Gastrocnemius medialis (tissue), 4 donors: Measurements from ENCODE around the gene DCLRE1C. TPM values are rescaled to one million over a fixed set of nuclear protein-coding genes. Genes with fewer than 3 reads are reported as not detected.

ENCODE experiments used
- ATAC-seq, 2 donors: fragments of 150-250 bp; one replicate each; pipeline ENCODE4 v1.9.1; 2016
- DNase-seq, 2 donors: peaks; one replicate each; pipeline ENCODE4 v3.0.0-alpha.2; 2019
- H3K27ac ChIP-seq, 4 donors: fragments of 200-600 bp; sonication (generic); 1 replicate in 1 of 4; 2 replicates in 3 of 4; pipeline ENCODE4 v1.5.1; 2016 to 2018; ENCODE audit warnings: mild to moderate bottlenecking in 2 of 4, moderate library complexity in 1 of 4
- H3K27me3 ChIP-seq, 3 donors: fragments of 200-600 bp; sonication (generic) in 2 of 3; 1 replicate in 1 of 3; 2 replicates in 2 of 3; pipeline versions ENCODE4 v1.5.1 to v1.6.0; 2016 to 2019; ENCODE audit warnings: mild to moderate bottlenecking in 1 of 3, moderate library complexity in 1 of 3
- H3K36me3 ChIP-seq, 2 donors: fragments of 200-600 bp; sonication (generic) in 1 of 2; one replicate each; pipeline ENCODE4 v1.5.1; 2017 to 2018
- H3K4me1 ChIP-seq, 2 donors: fragments of 200-600 bp; sonication (generic) in 1 of 2; one replicate each; pipeline ENCODE4 v1.5.1; 2016 to 2017; ENCODE audit warnings: mild to moderate bottlenecking in 2 of 2
- H3K4me3 ChIP-seq, 4 donors: fragments of 200-600 bp; sonication (generic) in 3 of 4; 1 replicate in 1 of 4; 2 replicates in 3 of 4; pipeline ENCODE4 v1.5.1; 2016 to 2019; ENCODE audit warnings: mild to moderate bottlenecking in 2 of 4
- H3K9me3 ChIP-seq, 3 donors: fragments of 200-600 bp; sonication (generic) in 2 of 3; 1 replicate in 1 of 3; 2 replicates in 2 of 3; pipeline ENCODE4 v1.5.1; 2016 to 2019
- POLR2A ChIP-seq, 2 donors: fragments of 450-650 bp; IDR thresholded peaks; one replicate each; pipeline ENCODE4 v1.6.1; 2017; ENCODE audit warnings: antibody characterized with exemption in 2 of 2, mild to moderate bottlenecking in 2 of 2, moderate library complexity in 2 of 2
- in situ Hi-C, 4 donors: fragments of 200-750 bp; cut with MboI; loops; one replicate each; pipeline versions ENCODE4 v1.15.0 to v1.8.0; 2017; ENCODE audit warnings: low sequenced_read_pairs in 4 of 4
- intact Hi-C: fragments of 100-400 bp; cut with DNase I; formaldehyde crosslinking; loops from one replicate; pipeline ENCODE4 v1.15.1; 2023; ENCODE audit warnings: low total_unique reads
- total RNA-seq, 4 donors: library from RNA; depleted of rRNA; stranded (reverse); fragments of >200 nt; gene quantifications; one replicate each; pipeline versions ENCODE4 v1.1.0 to v1.2.3, GENCODE V29; 2016
- TF ChIP-seq, protein P1 (sequence below), 5 experiments: fragments of 450-650 bp in 3 of 5; fragments of 200-600 bp in 2 of 5; sonication (generic) in 2 of 5; IDR thresholded peaks in 4 of 5; conservative IDR thresholded peaks in 1 of 5; 1 replicate in 4 of 5; 2 replicates in 1 of 5; pipeline ENCODE4 v1.5.1; 2016 to 2019; ENCODE audit warnings: antibody characterized with exemption in 5 of 5, mild to moderate bottlenecking in 3 of 5, moderate library complexity in 3 of 5

DCLRE1C gene
- total RNA-seq, 4 donors from 2014 or later: 3.0 to 3.6 (median 3.3) TPM

DNA sequence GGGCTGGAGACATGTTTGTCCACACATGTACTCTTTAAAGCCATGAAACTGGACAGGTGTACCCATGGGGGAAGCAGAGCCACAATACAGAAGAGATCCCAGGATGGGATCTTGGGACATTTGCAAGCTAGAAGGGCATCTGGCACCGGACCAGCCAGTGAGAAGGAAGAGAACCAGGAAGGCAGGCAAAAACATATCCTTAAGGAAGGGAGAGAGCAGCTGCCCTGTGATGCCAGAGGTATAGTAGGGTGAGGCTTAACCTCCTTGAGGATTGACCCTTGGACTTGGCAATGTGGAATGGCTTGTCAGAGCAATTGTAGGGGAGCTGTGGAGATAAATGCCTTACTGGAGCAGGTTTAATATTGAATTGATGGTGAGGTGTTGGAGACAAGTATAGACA lies 93.1 kb downstream of the DCLRE1C start:
- TF ChIP-seq, protein P1, sequence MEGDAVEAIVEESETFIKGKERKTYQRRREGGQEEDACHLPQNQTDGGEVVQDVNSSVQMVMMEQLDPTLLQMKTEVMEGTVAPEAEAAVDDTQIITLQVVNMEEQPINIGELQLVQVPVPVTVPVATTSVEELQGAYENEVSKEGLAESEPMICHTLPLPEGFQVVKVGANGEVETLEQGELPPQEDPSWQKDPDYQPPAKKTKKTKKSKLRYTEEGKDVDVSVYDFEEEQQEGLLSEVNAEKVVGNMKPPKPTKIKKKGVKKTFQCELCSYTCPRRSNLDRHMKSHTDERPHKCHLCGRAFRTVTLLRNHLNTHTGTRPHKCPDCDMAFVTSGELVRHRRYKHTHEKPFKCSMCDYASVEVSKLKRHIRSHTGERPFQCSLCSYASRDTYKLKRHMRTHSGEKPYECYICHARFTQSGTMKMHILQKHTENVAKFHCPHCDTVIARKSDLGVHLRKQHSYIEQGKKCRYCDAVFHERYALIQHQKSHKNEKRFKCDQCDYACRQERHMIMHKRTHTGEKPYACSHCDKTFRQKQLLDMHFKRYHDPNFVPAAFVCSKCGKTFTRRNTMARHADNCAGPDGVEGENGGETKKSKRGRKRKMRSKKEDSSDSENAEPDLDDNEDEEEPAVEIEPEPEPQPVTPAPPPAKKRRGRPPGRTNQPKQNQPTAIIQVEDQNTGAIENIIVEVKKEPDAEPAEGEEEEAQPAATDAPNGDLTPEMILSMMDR (IDR thresholded peaks at IDR 0.05 in 4 of 5, conservative IDR thresholded peaks at IDR 0.05 in 1 of 5): no peak
- no peak for TF ChIP-seq POLR2A (IDR thresholded peaks at IDR 0.05)
- intact Hi-C loops: no loop called here

DNA sequence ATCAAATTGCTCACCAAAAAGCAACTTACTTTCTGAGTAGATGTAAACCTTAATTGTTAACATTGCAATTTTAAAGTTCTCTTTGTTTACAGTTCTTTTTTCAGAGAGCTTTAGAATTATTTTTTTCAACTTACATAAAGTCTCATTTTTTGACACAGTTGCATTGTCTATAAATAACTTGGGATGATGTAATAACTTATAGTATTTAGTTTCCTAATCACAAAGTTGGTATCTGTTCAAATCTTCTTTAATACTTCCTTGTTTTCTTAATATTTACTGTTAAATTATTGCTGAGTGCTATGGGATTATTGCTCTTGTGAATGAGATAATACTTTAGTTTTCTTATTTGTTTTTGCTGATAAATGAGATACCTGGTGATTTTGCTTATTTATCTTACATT lies 94.1 kb downstream of the DCLRE1C start:
- in situ Hi-C loops: no loop called here
- Histone ChIP-seq H3K27ac (no peak overlapping the region), H3K36me3 (peaks cover 3 to 15% of the 10 kb centered on the region in 2 donors), H3K4me3 (no peak overlapping the region), H3K9me3 (no peaks in the 10 kb centered on the region), H3K27me3 (no peaks in the 10 kb centered on the region), H3K4me1 (peaks cover 0 to 7% of the 10 kb centered on the region in 2 donors)
- intact Hi-C loops: no loop called here
- no peak for DNase-seq
- no peak for TF ChIP-seq POLR2A (IDR thresholded peaks at IDR 0.05)
- TF ChIP-seq, protein P1 (IDR thresholded peaks at IDR 0.05 in 4 of 5, conservative IDR thresholded peaks at IDR 0.05 in 1 of 5): no peak
- ATAC-seq: no peak

More for the DNA sequence above, 93.1 kb downstream of the DCLRE1C start:
- peaks cover 0 to 7% of the 10 kb centered on the region in 2 donors for H3K4me1 ChIP-seq
- in situ Hi-C loops: no loop called here
- DNase-seq (no peak), ATAC-seq (no peak)
- H3K27me3 ChIP-seq: no peaks in the 10 kb centered on the region
- H3K27ac ChIP-seq: no peak overlapping the region
- H3K9me3 ChIP-seq: no peaks in the 10 kb centered on the region
- H3K4me3 ChIP-seq: no peak overlapping the region
- H3K36me3 ChIP-seq: peaks cover 3 to 15% of the 10 kb centered on the region in 2 donors

DNA sequence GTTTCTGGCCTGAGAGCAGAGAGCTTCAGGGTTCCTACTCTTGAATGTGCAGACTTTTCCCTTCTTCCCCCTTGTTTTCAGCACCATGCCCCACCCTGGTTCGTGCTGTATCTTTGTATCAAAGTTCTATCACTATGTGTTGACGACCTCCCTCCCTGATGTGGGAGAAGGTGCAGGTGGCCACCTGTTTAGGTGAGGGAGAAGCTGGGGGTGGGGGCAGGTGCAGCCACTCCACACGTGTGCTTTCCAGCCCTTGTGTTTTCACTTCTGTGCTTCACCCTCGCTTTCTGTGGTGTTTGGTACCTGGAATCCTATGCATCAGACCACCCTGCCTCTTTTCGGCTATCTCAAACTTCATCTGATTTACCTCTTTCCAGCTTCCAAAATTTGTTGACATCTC lies 94.9 kb downstream of the DCLRE1C start:
- ATAC-seq (no peak), DNase-seq (no peak)
- H3K4me3 ChIP-seq: no peak overlapping the region
- peaks cover 0 to 7% of the 10 kb centered on the region in 2 donors for H3K4me1 ChIP-seq
- TF ChIP-seq, protein P1 (IDR thresholded peaks at IDR 0.05 in 4 of 5, conservative IDR thresholded peaks at IDR 0.05 in 1 of 5): no peak
- TF ChIP-seq POLR2A (IDR thresholded peaks at IDR 0.05): no peak
- no peaks in the 10 kb centered on the region for H3K27me3 ChIP-seq
- no peak overlapping the region for H3K27ac ChIP-seq
- H3K9me3 ChIP-seq: no peaks in the 10 kb centered on the region
- H3K36me3 ChIP-seq: peaks cover 3 to 15% of the 10 kb centered on the region in 2 donors
- in situ Hi-C loops (no loop called here), intact Hi-C loops (no loop called here)

DNA sequence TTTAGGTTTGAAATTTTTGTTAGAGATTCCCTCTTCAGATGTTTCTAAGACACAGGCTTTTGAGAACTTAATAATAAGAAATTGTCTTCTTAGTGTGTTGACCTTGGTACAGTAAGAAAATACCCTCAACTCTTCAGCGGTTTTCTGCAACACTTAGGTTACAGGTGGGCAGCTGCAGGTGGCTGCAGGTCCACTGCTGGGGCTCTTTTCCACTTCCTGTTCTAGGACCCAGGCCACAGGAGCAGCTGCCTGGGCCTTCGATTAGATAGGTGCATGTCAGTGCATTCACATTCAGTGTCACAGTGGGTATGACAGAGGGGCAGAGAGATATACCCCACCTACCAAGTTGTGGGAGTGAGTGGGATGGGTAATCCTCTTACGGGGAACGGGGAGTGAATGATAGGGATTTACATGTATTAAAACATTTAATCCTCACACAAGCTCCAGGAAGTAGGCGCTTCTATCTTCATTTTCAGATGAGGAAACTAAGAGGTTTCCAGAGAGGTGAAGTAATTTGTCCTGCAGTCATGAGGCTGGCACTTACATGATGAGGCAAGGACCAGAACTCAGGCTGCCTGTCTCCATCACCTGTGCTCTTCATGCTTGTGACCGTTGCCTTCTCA lies 95.4 kb downstream of the DCLRE1C start:
- H3K27me3 ChIP-seq: no peaks in the 10 kb centered on the region
- H3K36me3 ChIP-seq: peaks cover 3 to 13% of the 10 kb centered on the region in 2 donors
- TF ChIP-seq, protein P1 (IDR thresholded peaks at IDR 0.05 in 4 of 5, conservative IDR thresholded peaks at IDR 0.05 in 1 of 5): no peak
- no peak for TF ChIP-seq POLR2A (IDR thresholded peaks at IDR 0.05)
- no peak overlapping the region for H3K4me3 ChIP-seq
- peaks cover 0 to 7% of the 10 kb centered on the region in 2 donors for H3K4me1 ChIP-seq
- H3K9me3 ChIP-seq: no peaks in the 10 kb centered on the region
- intact Hi-C loops (no loop called here), in situ Hi-C loops (no loop called here)
- ATAC-seq (no peak), DNase-seq (no peak)
- H3K27ac ChIP-seq: no peak overlapping the region

DNA sequence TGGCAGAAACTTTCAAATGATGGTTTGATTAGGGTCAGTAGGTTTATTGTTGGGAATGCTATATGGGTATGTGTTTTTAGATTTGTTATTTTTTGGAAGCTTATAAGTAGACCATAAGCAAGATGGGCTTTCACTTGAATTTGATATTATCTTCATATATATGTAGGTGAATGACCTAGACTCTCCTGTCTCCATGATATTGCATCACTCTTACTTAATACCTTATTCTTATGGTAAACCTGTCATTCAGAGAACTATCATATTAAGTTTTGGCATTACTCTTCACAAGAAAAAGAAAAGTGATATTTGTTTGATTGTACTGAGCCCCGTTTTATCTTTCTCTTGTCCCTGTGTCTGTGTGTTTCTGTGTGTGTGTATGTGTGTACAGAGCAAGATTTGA lies 98.4 kb downstream of the DCLRE1C start:
- intact Hi-C loops: no loop called here
- Histone ChIP-seq H3K36me3 (peaks cover 3 to 23% of the 10 kb centered on the region in 2 donors), H3K9me3 (no peaks in the 10 kb centered on the region), H3K4me1 (peaks cover 0 to 7% of the 10 kb centered on the region in 2 donors), H3K27me3 (no peaks in the 10 kb centered on the region), H3K27ac (no peak overlapping the region), H3K4me3 (no peak overlapping the region)
- in situ Hi-C loops: no loop called here
- ATAC-seq (no peak), DNase-seq (no peak)
- TF ChIP-seq, protein P1 (IDR thresholded peaks at IDR 0.05 in 4 of 5, conservative IDR thresholded peaks at IDR 0.05 in 1 of 5): no peak
- no peak for TF ChIP-seq POLR2A (IDR thresholded peaks at IDR 0.05)
